Activated CD8-positive, alpha-beta memory T cell treated with anti-CD3 and anti-CD28 coated beads, Interleukin-2, amount 50 U/mL, for 4 hours (primary cell): Measurements from ENCODE around the gene DNAL4.
"Not testable (repeated sequence)": the region's sequence is repeated elsewhere in the genome, so short reads cannot be mapped to it uniquely, and the experiment has no call there.

ENCODE experiments used
- DNase-seq: peaks from one replicate; pipeline ENCODE4 v3.0.0-alpha.2; 2020

Gene DNAL4

GRCh38 chr22:38826801-38827200, 32.9 kb upstream of the DNAL4 start:
- DNase-seq: no peak

GRCh38 chr22:38826386-38826785, 32.4 kb upstream of the DNAL4 start:
- no peak for DNase-seq

GRCh38 chr22:38824585-38824984, 30.6 kb upstream of the DNAL4 start:
- peak; percentile 26 for DNase-seq

- DNase-seq: no peak
Observed at GRCh38 chr22:38823637-38824036, 29.7 kb upstream of the DNAL4 start.

- no peak for DNase-seq
Observed at GRCh38 chr22:38823076-38823475, 29.1 kb upstream of the DNAL4 start.

GRCh38 chr22:38820020-38820419, 26.1 kb upstream of the DNAL4 start:
- DNase-seq: no peak

- no peak for DNase-seq
Observed at GRCh38 chr22:38819387-38819940, 25.5 kb upstream of the DNAL4 start.

GRCh38 chr22:38817196-38817595, 23.3 kb upstream of the DNAL4 start:
- DNase-seq: no peak

- no peak for DNase-seq
Observed at GRCh38 chr22:38815842-38816241, 21.9 kb upstream of the DNAL4 start.

GRCh38 chr22:38811241-38811640, 17.3 kb upstream of the DNAL4 start:
- no peak for DNase-seq

GRCh38 chr22:38805041-38805593, 11.2 kb upstream of the DNAL4 start:
- not testable (repeated sequence) for DNase-seq

GRCh38 chr22:38802671-38803121, 8.8 kb upstream of the DNAL4 start:
- DNase-seq: no peak

GRCh38 chr22:38799265-38800002, 5.5 kb upstream of the DNAL4 start:
- DNase-seq: no peak

- DNase-seq: no peak
Observed at GRCh38 chr22:38798496-38798895, 4.6 kb upstream of the DNAL4 start.

- DNase-seq: no peak
Observed at GRCh38 chr22:38796262-38796957, 2.5 kb upstream of the DNAL4 start.

GRCh38 chr22:38795569-38795968, 1.6 kb upstream of the DNAL4 start:
- no peak for DNase-seq

GRCh38 chr22:38793317-38793716, 626 bp downstream of the DNAL4 start:
- no peak for DNase-seq

GRCh38 chr22:38792833-38793232, 1.1 kb downstream of the DNAL4 start:
- DNase-seq: no peak

- DNase-seq: no peak
Observed at GRCh38 chr22:38789606-38790005, 4.3 kb downstream of the DNAL4 start.

GRCh38 chr22:38788846-38789245, 5.1 kb downstream of the DNAL4 start:
- no peak for DNase-seq

GRCh38 chr22:38788021-38788816, 5.7 kb downstream of the DNAL4 start:
- DNase-seq: no peak

- DNase-seq: no peak
Observed at GRCh38 chr22:38786631-38787030, 7.3 kb downstream of the DNAL4 start.

- DNase-seq: no peak
Observed at GRCh38 chr22:38784856-38785255, 9.1 kb downstream of the DNAL4 start.
